ENCODE results near the gene FAM13A.

Gene FAM13A

GRCh38 chr4:88746206-88746605 is 310.8 kb downstream of the FAM13A start:
- no peaks in the 10 kb centered on the region for H3K9me3 ChIP-seq (ENCODE audit: control insufficient read depth in 5 of 5, low read length in 5 of 5)
- H3K4me1 ChIP-seq (ENCODE audit: control insufficient read depth in 5 of 5, insufficient read depth in 5 of 5, low read length in 5 of 5) = peaks cover 3 to 24% (median 17%) of the 10 kb centered on the region in 5 donors
- H3K27me3 ChIP-seq (ENCODE audit: control insufficient read depth in 5 of 5, insufficient read depth in 4 of 5, low read length in 5 of 5) = no peaks in the 10 kb centered on the region
- H3K9ac ChIP-seq (ENCODE audit: low read length in 5 of 5) = peak overlapping the region in 1 of 5 donors; percentile 28
- no peak overlapping the region for H3K4me3 ChIP-seq (ENCODE audit: low read depth in 1 of 5, low read length in 5 of 5)
- peak overlapping the region; percentile 79 for H3K27ac ChIP-seq (ENCODE audit: low read depth, low read length)
- H3K36me3 ChIP-seq (ENCODE audit: control insufficient read depth in 5 of 5, insufficient read depth in 5 of 5, low read length in 5 of 5) = peaks cover 71 to 97% (median 79%) of the 10 kb centered on the region in 5 donors

GRCh38 chr4:88745581-88746163 is 311.3 kb downstream of the FAM13A start:
- Histone ChIP-seq H3K27ac (ENCODE audit: low read depth, low read length) (peak overlapping the region; percentile 79), H3K9me3 (ENCODE audit: control insufficient read depth in 5 of 5, low read length in 5 of 5) (no peaks in the 10 kb centered on the region), H3K4me1 (ENCODE audit: control insufficient read depth in 5 of 5, insufficient read depth in 5 of 5, low read length in 5 of 5) (peaks cover 3 to 24% (median 17%) of the 10 kb centered on the region in 5 donors), H3K27me3 (ENCODE audit: control insufficient read depth in 5 of 5, insufficient read depth in 4 of 5, low read length in 5 of 5) (no peaks in the 10 kb centered on the region), H3K9ac (ENCODE audit: low read length in 5 of 5) (no peak overlapping the region), H3K4me3 (ENCODE audit: low read depth in 1 of 5, low read length in 5 of 5) (no peak overlapping the region), H3K36me3 (ENCODE audit: control insufficient read depth in 5 of 5, insufficient read depth in 5 of 5, low read length in 5 of 5) (peaks cover 75 to 98% (median 81%) of the 10 kb centered on the region in 5 donors)

GRCh38 chr4:88745175-88745574 is 311.8 kb downstream of the FAM13A start:
- Histone ChIP-seq H3K27me3 (ENCODE audit: control insufficient read depth in 5 of 5, insufficient read depth in 4 of 5, low read length in 5 of 5) (no peaks in the 10 kb centered on the region), H3K4me1 (ENCODE audit: control insufficient read depth in 5 of 5, insufficient read depth in 5 of 5, low read length in 5 of 5) (peaks cover 3 to 24% (median 19%) of the 10 kb centered on the region in 5 donors), H3K9ac (ENCODE audit: low read length in 5 of 5) (no peak overlapping the region), H3K36me3 (ENCODE audit: control insufficient read depth in 5 of 5, insufficient read depth in 5 of 5, low read length in 5 of 5) (peaks cover 75 to 98% (median 81%) of the 10 kb centered on the region in 5 donors), H3K4me3 (ENCODE audit: low read depth in 1 of 5, low read length in 5 of 5) (no peak overlapping the region), H3K9me3 (ENCODE audit: control insufficient read depth in 5 of 5, low read length in 5 of 5) (no peaks in the 10 kb centered on the region), H3K27ac (ENCODE audit: low read depth, low read length) (peak overlapping the region; percentile 79)

GRCh38 chr4:88744609-88745008 is 312.4 kb downstream of the FAM13A start:
- Histone ChIP-seq H3K36me3 (ENCODE audit: control insufficient read depth in 5 of 5, insufficient read depth in 5 of 5, low read length in 5 of 5) (peaks cover 74 to 98% (median 79%) of the 10 kb centered on the region in 5 donors), H3K27me3 (ENCODE audit: control insufficient read depth in 5 of 5, insufficient read depth in 4 of 5, low read length in 5 of 5) (no peaks in the 10 kb centered on the region), H3K4me1 (ENCODE audit: control insufficient read depth in 5 of 5, insufficient read depth in 5 of 5, low read length in 5 of 5) (peaks cover 3 to 26% (median 21%) of the 10 kb centered on the region in 5 donors), H3K4me3 (ENCODE audit: low read depth in 1 of 5, low read length in 5 of 5) (no peak overlapping the region), H3K9me3 (ENCODE audit: control insufficient read depth in 5 of 5, low read length in 5 of 5) (no peaks in the 10 kb centered on the region), H3K9ac (ENCODE audit: low read length in 5 of 5) (no peak overlapping the region), H3K27ac (ENCODE audit: low read depth, low read length) (peak overlapping the region; percentile 79)

GRCh38 chr4:88743696-88744095 is 313.3 kb downstream of the FAM13A start:
- peaks cover 71 to 95% (median 73%) of the 10 kb centered on the region in 5 donors for H3K36me3 ChIP-seq (ENCODE audit: control insufficient read depth in 5 of 5, insufficient read depth in 5 of 5, low read length in 5 of 5)
- no peaks in the 10 kb centered on the region for H3K9me3 ChIP-seq (ENCODE audit: control insufficient read depth in 5 of 5, low read length in 5 of 5)
- no peak overlapping the region for H3K4me3 ChIP-seq (ENCODE audit: low read depth in 1 of 5, low read length in 5 of 5)
- peaks cover 3 to 26% (median 22%) of the 10 kb centered on the region in 5 donors for H3K4me1 ChIP-seq (ENCODE audit: control insufficient read depth in 5 of 5, insufficient read depth in 5 of 5, low read length in 5 of 5)
- no peak overlapping the region for H3K9ac ChIP-seq (ENCODE audit: low read length in 5 of 5)
- H3K27ac ChIP-seq (ENCODE audit: low read depth, low read length) = peak overlapping the region; percentile 3
- no peaks in the 10 kb centered on the region for H3K27me3 ChIP-seq (ENCODE audit: control insufficient read depth in 5 of 5, insufficient read depth in 4 of 5, low read length in 5 of 5)

- Histone ChIP-seq H3K9ac (ENCODE audit: low read length in 5 of 5) (no peak overlapping the region), H3K9me3 (ENCODE audit: control insufficient read depth in 5 of 5, low read length in 5 of 5) (no peaks in the 10 kb centered on the region), H3K4me3 (ENCODE audit: low read depth in 1 of 5, low read length in 5 of 5) (no peak overlapping the region), H3K36me3 (ENCODE audit: control insufficient read depth in 5 of 5, insufficient read depth in 5 of 5, low read length in 5 of 5) (peaks cover 67 to 96% (median 75%) of the 10 kb centered on the region in 5 donors), H3K27me3 (ENCODE audit: control insufficient read depth in 5 of 5, insufficient read depth in 4 of 5, low read length in 5 of 5) (no peaks in the 10 kb centered on the region), H3K4me1 (ENCODE audit: control insufficient read depth in 5 of 5, insufficient read depth in 5 of 5, low read length in 5 of 5) (peaks cover 3 to 34% (median 34%) of the 10 kb centered on the region in 5 donors), H3K27ac (ENCODE audit: low read depth, low read length) (no peak overlapping the region)
Observed at GRCh38 chr4:88742561-88742960, 314.4 kb downstream of the FAM13A start.

GRCh38 chr4:88738180-88738579 is 318.8 kb downstream of the FAM13A start:
- Histone ChIP-seq H3K36me3 (ENCODE audit: control insufficient read depth in 5 of 5, insufficient read depth in 5 of 5, low read length in 5 of 5) (peaks cover 41 to 87% (median 56%) of the 10 kb centered on the region in 5 donors), H3K4me3 (ENCODE audit: low read depth in 1 of 5, low read length in 5 of 5) (no peak overlapping the region), H3K27ac (ENCODE audit: low read depth, low read length) (peak overlapping the region; percentile 53), H3K9ac (ENCODE audit: low read length in 5 of 5) (no peak overlapping the region), H3K27me3 (ENCODE audit: control insufficient read depth in 5 of 5, insufficient read depth in 4 of 5, low read length in 5 of 5) (no peaks in the 10 kb centered on the region), H3K9me3 (ENCODE audit: control insufficient read depth in 5 of 5, low read length in 5 of 5) (no peaks in the 10 kb centered on the region), H3K4me1 (ENCODE audit: control insufficient read depth in 5 of 5, insufficient read depth in 5 of 5, low read length in 5 of 5) (peaks cover 0 to 49% (median 24%) of the 10 kb centered on the region in 5 donors)

GRCh38 chr4:88737307-88737941 is 319.6 kb downstream of the FAM13A start:
- Histone ChIP-seq H3K27ac (ENCODE audit: low read depth, low read length) (peak overlapping the region; percentile 53), H3K9ac (ENCODE audit: low read length in 5 of 5) (peak overlapping the region in 1 of 5 donors; percentile 6), H3K9me3 (ENCODE audit: control insufficient read depth in 5 of 5, low read length in 5 of 5) (no peaks in the 10 kb centered on the region), H3K27me3 (ENCODE audit: control insufficient read depth in 5 of 5, insufficient read depth in 4 of 5, low read length in 5 of 5) (no peaks in the 10 kb centered on the region), H3K36me3 (ENCODE audit: control insufficient read depth in 5 of 5, insufficient read depth in 5 of 5, low read length in 5 of 5) (peaks cover 34 to 85% (median 56%) of the 10 kb centered on the region in 5 donors), H3K4me3 (ENCODE audit: low read depth in 1 of 5, low read length in 5 of 5) (no peak overlapping the region), H3K4me1 (ENCODE audit: control insufficient read depth in 5 of 5, insufficient read depth in 5 of 5, low read length in 5 of 5) (peaks cover 0 to 56% (median 24%) of the 10 kb centered on the region in 5 donors)

- H3K36me3 ChIP-seq (ENCODE audit: control insufficient read depth in 5 of 5, insufficient read depth in 5 of 5, low read length in 5 of 5) = peaks cover 30 to 81% (median 59%) of the 10 kb centered on the region in 5 donors
Observed at GRCh38 chr4:88736264-88736663, 320.7 kb downstream of the FAM13A start.

GRCh38 chr4:88735564-88735963 is 321.4 kb downstream of the FAM13A start:
- Histone ChIP-seq H3K27ac (ENCODE audit: low read depth, low read length) (peak overlapping the region; percentile 57), H3K4me1 (ENCODE audit: control insufficient read depth in 5 of 5, insufficient read depth in 5 of 5, low read length in 5 of 5) (peaks cover 0 to 61% (median 27%) of the 10 kb centered on the region in 5 donors), H3K27me3 (ENCODE audit: control insufficient read depth in 5 of 5, insufficient read depth in 4 of 5, low read length in 5 of 5) (no peaks in the 10 kb centered on the region), H3K9me3 (ENCODE audit: control insufficient read depth in 5 of 5, low read length in 5 of 5) (no peaks in the 10 kb centered on the region), H3K9ac (ENCODE audit: low read length in 5 of 5) (no peak overlapping the region), H3K36me3 (ENCODE audit: control insufficient read depth in 5 of 5, insufficient read depth in 5 of 5, low read length in 5 of 5) (peaks cover 23 to 81% (median 59%) of the 10 kb centered on the region in 5 donors), H3K4me3 (ENCODE audit: low read depth in 1 of 5, low read length in 5 of 5) (no peak overlapping the region)

More at GRCh38 chr4:88736264-88736663, 320.7 kb downstream of the FAM13A start:
- Histone ChIP-seq H3K9ac (ENCODE audit: low read length in 5 of 5) (no peak overlapping the region), H3K4me1 (ENCODE audit: control insufficient read depth in 5 of 5, insufficient read depth in 5 of 5, low read length in 5 of 5) (peaks cover 0 to 60% (median 27%) of the 10 kb centered on the region in 5 donors), H3K9me3 (ENCODE audit: control insufficient read depth in 5 of 5, low read length in 5 of 5) (no peaks in the 10 kb centered on the region), H3K4me3 (ENCODE audit: low read depth in 1 of 5, low read length in 5 of 5) (no peak overlapping the region), H3K27me3 (ENCODE audit: control insufficient read depth in 5 of 5, insufficient read depth in 4 of 5, low read length in 5 of 5) (no peaks in the 10 kb centered on the region), H3K27ac (ENCODE audit: low read depth, low read length) (peak overlapping the region; percentile 57)
